GM18858 (cell line): ENCODE results near the gene SLC6A6.

Source experiments
- ATAC-seq: cut with Tn5 transposase; IDR thresholded peaks from one replicate; pipeline ENCODE4 v1.9.1; 2021; ENCODE audit not compliant: unreplicated experiment

The SLC6A6 gene

DNA sequence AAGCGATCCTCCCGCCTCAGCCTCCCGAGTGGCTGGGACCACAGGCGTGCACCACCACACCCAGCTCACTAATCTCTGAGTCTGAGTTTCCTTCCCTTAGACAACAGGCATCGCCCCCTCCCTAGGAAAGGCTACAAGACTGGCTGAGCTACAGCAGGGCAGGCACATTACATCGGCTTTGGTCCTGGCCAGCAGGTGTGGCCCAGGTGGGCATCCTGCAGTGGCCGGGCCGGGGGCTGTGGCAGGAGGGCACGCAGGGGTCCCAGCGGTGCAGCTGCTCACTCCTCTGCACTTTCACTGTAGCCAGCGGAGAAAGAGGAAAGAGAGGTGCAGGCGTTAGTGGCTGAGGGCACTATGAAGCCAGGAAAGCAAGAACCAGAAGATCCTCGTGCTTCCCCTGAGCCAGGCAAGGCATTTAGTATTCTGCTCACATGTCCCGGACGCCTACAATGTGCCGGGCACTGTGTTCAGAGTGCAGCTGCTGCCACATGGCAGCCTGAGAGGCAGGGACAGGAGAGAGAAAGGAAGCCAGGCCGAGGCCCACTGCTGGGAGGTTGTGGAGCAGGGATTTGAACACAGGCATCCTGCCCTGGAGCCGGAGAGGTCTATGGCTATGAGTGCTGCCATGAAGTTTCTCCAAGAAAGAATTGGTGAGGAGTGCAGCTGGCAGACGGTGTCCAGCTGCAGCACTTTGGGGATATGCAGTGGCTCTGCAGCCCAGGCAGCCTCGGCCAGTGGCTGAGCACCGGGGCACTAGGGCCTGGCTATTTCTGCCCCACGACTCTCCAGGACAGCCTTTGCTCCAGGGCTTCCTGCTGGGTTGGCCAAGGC, 115.4 kb downstream of the SLC6A6 start:
- no peak for ATAC-seq

- no peak for ATAC-seq
These were observed 116.0 kb downstream of the SLC6A6 start for GRCh38 chr3:14518432-14518802.

GRCh38 chr3:14518893-14519292, 116.5 kb downstream of the SLC6A6 start:
- ATAC-seq = no peak

- no peak for ATAC-seq
These were observed 117.0 kb downstream of the SLC6A6 start for GRCh38 chr3:14519406-14519805.

- no peak for ATAC-seq
These were observed 117.7 kb downstream of the SLC6A6 start for GRCh38 chr3:14520149-14520548.

GRCh38 chr3:14520967-14521366, 118.6 kb downstream of the SLC6A6 start:
- no peak for ATAC-seq

GRCh38 chr3:14521611-14522010, 119.2 kb downstream of the SLC6A6 start:
- no peak for ATAC-seq

DNA sequence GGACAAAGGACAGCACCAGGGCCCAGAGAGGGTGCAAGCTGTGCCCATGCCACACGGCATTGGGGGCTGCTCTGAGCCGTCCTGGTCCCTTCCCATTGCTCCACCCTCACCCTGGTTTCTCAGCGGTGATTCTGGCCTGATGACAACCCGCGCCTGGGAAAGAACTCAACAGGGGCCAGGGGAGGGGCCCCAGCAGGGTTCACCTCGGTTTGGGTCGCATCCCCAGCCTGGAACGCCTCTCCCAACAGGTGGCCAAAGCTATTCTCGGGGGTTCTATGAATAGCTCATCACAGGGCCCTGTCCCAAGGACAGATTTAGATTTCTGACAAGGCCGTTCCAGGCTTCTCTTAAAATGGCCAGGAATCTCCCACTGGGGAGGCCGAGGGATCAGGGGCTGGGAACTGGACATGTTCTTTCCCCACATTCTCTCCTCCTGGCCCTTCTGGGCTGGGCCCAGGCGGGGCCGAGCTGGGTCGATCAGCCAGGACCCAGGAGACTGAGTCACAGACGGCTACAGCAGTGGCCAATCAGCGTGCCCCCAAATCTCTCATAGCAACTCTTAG, 119.8 kb downstream of the SLC6A6 start:
- ATAC-seq = no peak

GRCh38 chr3:14522768-14523167, 120.4 kb downstream of the SLC6A6 start:
- no peak for ATAC-seq

GRCh38 chr3:14523792-14524191, 121.4 kb downstream of the SLC6A6 start:
- ATAC-seq = no peak

GRCh38 chr3:14524311-14524711, 121.9 kb downstream of the SLC6A6 start:
- no peak for ATAC-seq

- ATAC-seq = no peak
These were observed 122.7 kb downstream of the SLC6A6 start for GRCh38 chr3:14524920-14525660.

DNA sequence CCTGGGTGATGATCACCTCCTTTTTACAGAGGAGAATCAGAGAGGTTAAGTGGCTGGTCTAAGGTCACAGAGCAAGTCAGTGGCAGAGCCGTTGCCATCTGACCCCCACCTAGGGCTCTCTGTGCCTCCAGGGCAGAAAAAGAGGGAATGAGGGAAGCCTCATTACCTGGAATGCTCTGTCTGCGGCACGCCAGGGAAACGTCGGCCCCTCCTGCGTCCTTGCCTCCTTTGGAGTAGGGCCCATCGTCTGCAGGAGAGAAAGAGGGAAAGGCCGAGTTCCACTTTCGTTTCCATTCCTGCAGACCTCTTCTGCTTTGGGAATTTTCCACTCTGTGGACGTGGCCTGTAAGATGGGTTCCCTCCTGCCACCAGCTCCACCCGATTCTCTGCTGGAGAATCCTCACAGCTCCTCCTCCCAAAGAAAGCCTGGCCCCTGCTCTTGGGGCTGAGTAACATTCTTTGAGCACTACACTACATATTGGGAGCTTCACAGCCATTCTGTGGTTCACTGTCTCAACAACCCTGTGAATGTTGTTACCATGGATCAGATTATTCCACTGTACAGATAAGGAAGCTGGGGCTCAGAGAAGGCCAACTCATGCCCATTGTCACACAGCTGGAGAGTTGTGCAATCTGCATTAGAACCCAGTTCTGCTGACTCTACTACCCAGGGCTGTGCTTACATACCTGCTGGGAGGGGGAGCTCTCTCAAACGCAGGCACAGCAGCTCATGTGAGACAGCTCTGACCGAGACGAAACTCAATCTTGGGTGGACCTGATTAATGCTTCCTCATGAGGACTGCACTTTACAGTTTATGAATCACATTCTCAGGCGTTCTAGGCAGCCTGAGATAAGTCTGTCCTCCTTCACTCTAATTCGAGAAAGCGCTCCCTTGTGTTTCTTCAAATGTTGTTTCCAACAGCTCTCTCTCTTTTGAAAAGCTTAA, 123.6 kb downstream of the SLC6A6 start:
- no peak for ATAC-seq

GRCh38 chr3:14528081-14528480, 125.7 kb downstream of the SLC6A6 start:
- no peak for ATAC-seq

DNA sequence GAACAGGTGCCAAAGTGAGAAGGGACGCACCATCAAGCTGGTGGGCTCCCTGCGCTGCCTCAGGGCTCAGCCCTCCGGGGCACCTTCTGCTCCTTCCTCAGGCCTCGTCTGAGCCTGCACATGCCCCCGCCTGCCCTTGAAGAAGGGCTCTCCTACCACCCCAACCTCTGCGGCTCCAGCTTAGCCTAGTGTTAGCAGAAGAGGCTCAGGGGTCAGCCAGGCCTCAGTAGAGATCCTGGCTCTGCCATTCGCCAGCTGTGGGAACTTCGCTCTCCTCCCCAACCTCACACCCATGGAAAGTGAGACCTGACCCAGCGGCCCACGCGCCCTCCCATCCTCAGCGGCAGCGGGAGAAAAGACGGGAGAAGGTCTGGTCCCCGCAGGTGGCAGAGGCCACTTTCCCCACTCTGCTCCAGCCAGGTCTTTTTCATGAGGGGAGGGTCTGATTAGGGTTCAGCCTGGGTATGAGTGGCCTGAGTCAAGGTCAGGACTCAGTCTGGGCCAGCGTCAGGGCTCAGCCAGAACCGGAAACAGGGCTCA, 129.5 kb downstream of the SLC6A6 start:
- no peak for ATAC-seq

- ATAC-seq = no peak
These were observed 130.5 kb downstream of the SLC6A6 start for GRCh38 chr3:14532691-14533456.

- ATAC-seq = no peak
These were observed 131.1 kb downstream of the SLC6A6 start for GRCh38 chr3:14533457-14533958.

GRCh38 chr3:14534516-14535191, 132.2 kb downstream of the SLC6A6 start:
- no peak for ATAC-seq

GRCh38 chr3:14535616-14536015, 133.2 kb downstream of the SLC6A6 start:
- no peak for ATAC-seq
